GM18505 (cell line): ENCODE results near the gene FRMD6.

ENCODE experiments used
- ATAC-seq: cut with Tn5 transposase; IDR thresholded peaks from one replicate; pipeline ENCODE4 v1.9.1; 2021; ENCODE audit not compliant: unreplicated experiment
- POLR2A ChIP-seq: IDR thresholded peaks from 4 replicates; pipeline ENCODE4 v1.6.1; 2011; ENCODE audit warnings: borderline replicate concordance; ENCODE audit not compliant: insufficient read depth, insufficient read length; ENCODE audit errors: extremely low read depth

The FRMD6 gene

DNA sequence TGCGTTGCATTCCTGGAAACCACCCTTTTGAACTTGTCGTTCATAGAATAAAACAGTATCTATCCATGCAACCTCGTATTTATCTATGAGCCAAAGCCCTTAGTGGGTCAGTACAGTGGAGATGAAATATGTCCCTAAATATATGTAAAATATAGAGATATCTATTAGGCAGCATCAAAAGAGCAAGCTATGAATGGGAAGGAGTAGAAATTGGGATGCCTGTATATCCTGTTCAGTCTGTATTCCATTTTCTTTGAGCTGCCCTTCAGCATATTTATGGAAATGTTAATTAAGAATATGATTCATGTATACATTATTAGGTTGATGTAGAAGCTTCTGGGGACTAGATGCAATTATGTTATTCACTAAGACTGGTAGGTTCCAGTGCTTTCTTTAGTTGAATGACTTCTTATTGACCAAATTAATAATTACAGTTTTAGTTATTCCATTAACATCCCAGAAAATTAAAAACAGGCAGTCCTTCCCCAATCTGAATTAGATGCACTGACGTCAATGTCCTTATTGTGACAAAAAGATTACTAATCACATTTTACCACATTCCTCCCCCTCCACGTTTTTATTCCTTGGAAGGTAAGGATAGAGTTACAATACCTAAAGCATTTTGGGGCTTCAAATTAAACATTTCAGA lies 11.9 kb upstream of the FRMD6 start:
- no peak for ATAC-seq
- no peak for TF ChIP-seq POLR2A

DNA sequence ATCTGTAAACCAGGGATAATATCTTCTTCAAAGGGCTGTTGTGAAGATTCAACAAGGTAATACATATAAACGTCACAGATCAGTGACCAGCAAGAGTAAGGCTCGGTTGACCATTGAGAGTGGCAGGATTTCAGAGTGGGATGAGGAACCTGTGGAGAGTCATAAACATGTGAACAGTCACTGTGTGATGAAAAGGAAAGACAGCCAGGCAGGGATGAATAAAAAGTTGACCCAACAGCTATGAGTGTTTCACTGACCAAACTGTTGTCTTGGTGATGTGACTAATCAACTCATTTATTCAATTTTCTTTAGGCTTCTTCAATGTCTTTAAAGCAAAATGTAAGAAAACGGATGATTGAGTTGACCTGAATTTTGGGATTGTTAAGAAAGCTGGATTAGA lies 8.6 kb upstream of the FRMD6 start:
- ATAC-seq: no peak
- TF ChIP-seq POLR2A: no peak

GRCh38 chr14:51644217-51644933 lies 7.3 kb upstream of the FRMD6 start:
- no peak for ATAC-seq
- TF ChIP-seq POLR2A: no peak

DNA sequence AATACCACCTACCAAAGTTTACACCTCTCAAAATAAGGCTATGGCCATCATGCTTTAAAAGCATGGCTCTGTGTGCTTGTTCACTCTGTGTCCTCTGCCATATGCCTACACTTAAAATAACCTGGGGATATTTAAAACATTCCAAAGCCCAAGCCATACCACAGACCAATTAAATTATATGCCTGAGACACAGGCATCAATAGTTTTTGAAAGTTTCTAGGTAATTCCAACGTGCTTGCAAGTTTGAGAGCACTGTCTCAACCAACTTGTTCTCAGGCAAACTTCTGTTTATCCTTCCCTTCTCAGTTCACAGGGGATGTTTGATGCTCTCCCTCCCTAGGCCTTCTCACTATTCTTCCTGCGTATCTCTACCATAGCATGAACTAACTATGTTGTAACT lies 3.4 kb upstream of the FRMD6 start:
- TF ChIP-seq POLR2A: no peak
- no peak for ATAC-seq

- no peak for ATAC-seq
- no peak for TF ChIP-seq POLR2A
Observed at GRCh38 chr14:51650716-51651387, 858 bp upstream of the FRMD6 start.

DNA sequence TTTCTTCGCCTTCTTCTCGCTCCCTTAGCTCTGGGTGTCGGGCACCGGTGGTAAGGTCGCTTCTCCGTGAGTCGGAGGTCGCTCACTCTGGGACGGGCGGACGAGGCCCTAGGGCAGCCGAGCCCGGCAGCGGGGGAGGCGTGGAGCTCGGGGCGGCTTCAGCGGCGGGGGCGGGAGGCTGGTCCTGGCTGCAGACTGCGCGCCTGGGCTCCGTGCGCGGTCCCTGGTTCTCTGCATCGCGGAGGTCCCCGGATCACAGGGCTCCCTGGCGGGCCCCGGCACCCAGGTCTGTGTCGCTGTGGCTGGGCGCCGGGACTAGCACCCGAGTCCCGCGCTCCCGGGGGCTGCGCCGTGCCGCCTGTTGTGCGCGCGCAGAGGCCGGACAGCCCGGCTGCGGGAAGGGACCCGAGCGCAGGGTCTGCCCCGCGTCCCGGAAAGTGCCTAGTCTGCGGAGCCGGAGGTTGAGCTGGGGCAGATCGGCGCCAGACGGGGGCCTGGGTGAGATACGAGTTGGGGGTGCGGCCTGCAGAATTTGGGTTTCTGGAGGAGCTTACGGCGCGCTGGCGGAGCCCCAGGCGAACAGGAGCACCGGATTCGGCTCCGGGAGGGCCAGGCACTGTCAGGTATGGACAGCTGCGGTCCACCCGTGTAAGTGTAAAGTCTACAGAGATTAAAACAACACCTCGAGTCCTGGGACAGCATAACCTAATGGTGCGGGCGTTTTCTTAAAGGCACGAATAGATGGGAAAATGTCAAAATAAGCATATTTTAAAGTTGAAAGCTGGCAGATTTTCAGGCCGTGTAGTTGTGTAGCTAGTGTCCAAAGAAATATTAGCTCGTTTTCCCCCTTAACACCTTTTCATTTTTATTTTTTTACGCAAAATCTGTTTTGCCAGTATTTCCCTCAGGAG lies 713 bp downstream of the FRMD6 start:
- ATAC-seq: peak; percentile 44
- no peak for TF ChIP-seq POLR2A

DNA sequence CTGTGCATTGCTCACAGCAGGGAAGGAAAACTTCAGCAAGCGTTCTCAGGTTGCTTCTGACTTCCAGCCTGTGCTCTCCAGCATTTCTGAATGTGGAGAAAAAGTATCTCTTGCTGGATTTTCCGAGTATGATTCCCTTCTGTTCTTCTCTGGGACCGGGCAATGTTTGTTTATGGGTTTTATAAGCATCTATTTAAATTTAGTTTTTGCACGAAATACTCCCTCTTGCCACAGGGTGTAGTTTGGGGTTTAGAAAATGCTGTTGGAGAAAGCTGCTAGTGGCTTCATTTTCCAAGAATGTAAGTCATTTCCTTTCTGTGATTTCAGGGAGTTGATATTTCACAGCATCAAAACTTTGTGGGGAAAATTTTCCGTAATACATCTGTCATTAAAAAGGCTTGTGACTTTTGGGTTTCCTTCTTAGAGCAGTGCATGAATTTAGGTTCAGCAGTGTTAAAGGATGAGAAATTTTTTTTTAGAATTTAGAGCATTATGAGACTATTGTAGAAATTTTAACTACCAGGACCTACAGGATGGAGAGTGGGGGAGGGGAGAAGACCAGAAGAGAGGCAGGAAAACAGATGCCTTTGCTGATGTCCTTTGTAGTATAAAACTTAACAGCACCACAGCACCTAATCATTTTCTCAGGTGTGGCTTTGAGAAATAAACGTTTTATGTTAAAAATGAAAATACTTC lies 1.5 kb downstream of the FRMD6 start:
- no peak for TF ChIP-seq POLR2A
- no peak for ATAC-seq

DNA sequence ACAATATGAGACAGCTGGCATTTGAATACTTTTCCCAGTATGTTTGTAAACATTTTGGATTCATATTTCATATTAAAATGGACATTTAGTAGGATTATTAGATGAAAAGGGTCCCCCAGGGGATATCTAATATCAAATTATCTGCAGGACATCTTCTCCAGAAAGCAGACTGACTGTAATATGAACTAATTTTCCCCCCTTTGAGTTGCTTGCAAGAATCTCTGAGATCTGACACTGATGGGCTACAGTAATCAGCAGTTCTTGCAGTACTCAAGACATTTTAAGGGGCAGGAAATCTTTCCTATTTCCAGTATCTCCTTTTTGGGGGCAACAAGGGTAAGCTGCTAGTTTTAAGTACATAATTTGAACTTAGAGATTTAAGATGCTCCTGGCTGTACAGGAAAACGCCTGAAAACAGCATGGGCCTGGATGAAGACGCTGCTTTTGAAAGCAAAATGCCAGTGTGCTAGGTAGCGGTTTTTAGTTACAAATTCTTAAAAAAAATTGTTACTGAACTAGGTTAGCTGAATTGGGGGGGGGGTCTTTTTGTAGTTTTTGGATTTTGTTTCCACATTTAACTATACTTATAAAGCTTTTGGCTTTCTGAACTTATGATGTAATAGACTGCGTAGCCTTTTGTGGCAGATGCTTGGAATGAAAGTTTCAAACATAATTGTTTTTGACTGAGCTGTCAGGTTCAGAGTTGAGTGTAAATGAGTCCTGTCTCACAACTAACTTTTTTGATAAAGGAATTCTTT lies 2.2 kb downstream of the FRMD6 start:
- no peak for ATAC-seq
- no peak for TF ChIP-seq POLR2A

DNA sequence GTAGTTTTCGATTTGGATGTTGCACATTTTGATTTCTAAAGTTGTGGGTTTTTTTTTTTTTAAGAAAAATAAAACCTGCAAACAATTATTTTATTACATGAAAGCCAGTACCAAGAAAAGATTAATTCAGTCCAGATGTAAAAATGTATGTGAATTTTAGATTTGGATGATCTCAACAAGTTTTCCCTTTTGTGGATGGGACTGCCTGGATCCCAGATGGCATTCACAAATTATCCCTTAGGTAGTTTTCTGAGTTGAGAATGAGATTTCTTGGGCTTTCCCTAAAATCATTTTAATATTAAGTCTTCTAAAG lies 2.8 kb downstream of the FRMD6 start:
- no peak for ATAC-seq
- TF ChIP-seq POLR2A: no peak

- ATAC-seq: no peak
- no peak for TF ChIP-seq POLR2A
Observed at GRCh38 chr14:51657762-51658161, 6.1 kb downstream of the FRMD6 start.

- no peak for ATAC-seq
- TF ChIP-seq POLR2A: no peak
Observed at GRCh38 chr14:51658441-51659173, 6.9 kb downstream of the FRMD6 start.
